HCT116 (cell line): ENCODE results near the gene VCPKMT. TPM values are rescaled to one million over a fixed set of nuclear protein-coding genes. Genes with fewer than 3 reads are reported as not detected.

Experiments used
- ATAC-seq: fragments of 200-7000 bp; cut with Tn5 transposase; 2 replicates; pipeline ENCODE4 v1.9.1; 2020; ENCODE audit warnings: mild to moderate bottlenecking, moderate library complexity
- BruUV-seq: library from RNA; stranded (reverse); fragments of 400-500 nt; replicated peaks from 2 replicates; lab custom pipeline; 2021; lab: Mats Ljungman, UMichigan
- CTCF ChIA-PET: fragments of 300-600 bp; sonication (Branson Sonifier 250); formaldehyde crosslinking; loops from one replicate; lab custom pipeline; 2021; ENCODE audit warnings: antibody characterized with exemption; lab: Charles Lee
- POLR2A ChIA-PET: fragments of 300-600, 350-600 bp; sonication (Branson Sonifier 250); formaldehyde crosslinking; loops from one replicate; lab custom pipeline; 2021; ENCODE audit warnings: antibody characterized with exemption; lab: Charles Lee
- RAD21 ChIA-PET, 2 experiments: fragments of 300-600 bp; sonication (Branson Sonifier 250); formaldehyde crosslinking; loops; one replicate each; lab custom pipeline; 2023; ENCODE audit warnings: low total read pairs in 2 of 2; ENCODE audit not compliant: uncharacterized antibody in 2 of 2, unreplicated experiment in 2 of 2, low non-redundant PET in 1 of 2; lab: Charles Lee
- DNase-seq: peaks from one replicate; pipeline ENCODE4 v3.0.0-alpha.2; 2010; ENCODE audit warnings: low read depth, low spot score
- H2AFZ ChIP-seq: fragments of 200-600 bp; shearing (Covaris generic), sonication (generic); 2 replicates; pipeline ENCODE4 v1.6.1; 2017; ENCODE audit warnings: low read depth, mixed run types, mixed read lengths, antibody characterized with exemption, low read length; ENCODE audit not compliant: poor library complexity, severe bottlenecking
- H3K27ac ChIP-seq: 2 replicates; pipeline ENCODE4 v1.5.1; 2012; ENCODE audit warnings: low read depth, low read length
- H3K27me3 ChIP-seq: fragments of 200-600 bp; sonication (generic); 2 replicates; pipeline ENCODE4 v1.6.1; 2016; ENCODE audit warnings: mixed run types, low read length, mixed read lengths; ENCODE audit not compliant: insufficient read depth
- H3K36me3 ChIP-seq, 2 experiments: fragments of 200-500 bp in 1 of 2; fragments of 200-600 bp in 1 of 2; sonication (Bioruptor generic) in 1 of 2; sonication (generic) in 1 of 2; 2 replicates each; pipeline versions ENCODE4 v1.5.1 to v1.6.1; 2014 to 2016; ENCODE audit warnings: low read length in 2 of 2, inconsistent platforms in 1 of 2, mixed read lengths in 1 of 2, mixed run types in 1 of 2; ENCODE audit not compliant: insufficient read depth in 2 of 2, control insufficient read depth in 1 of 2
- H3K4me1 ChIP-seq, 2 experiments: fragments of 200-600 bp in 1 of 2; sonication (generic) in 1 of 2; 2 replicates each; pipeline versions ENCODE4 v1.5.1 to v1.6.1; 2012 to 2017; ENCODE audit warnings: low read length in 2 of 2, inconsistent platforms in 1 of 2, mild to moderate bottlenecking in 1 of 2, mixed read lengths in 1 of 2, mixed run types in 1 of 2, moderate library complexity in 1 of 2; ENCODE audit not compliant: insufficient read depth in 2 of 2, control insufficient read depth in 1 of 2
- H3K4me2 ChIP-seq: fragments of 200-600 bp; sonication (generic); 2 replicates; pipeline ENCODE4 v1.6.1; 2017; ENCODE audit warnings: mixed run types, low read length, mixed read lengths
- H3K4me3 ChIP-seq, 2 experiments: fragments of 200-600 bp in 1 of 2; sonication (generic) in 1 of 2; replicated peaks in 1 of 2; 2 replicates each; pipeline ENCODE4 v1.5.1; 2011 to 2016; ENCODE audit warnings: low read length in 2 of 2, control low read depth in 1 of 2, low read depth in 1 of 2, mild to moderate bottlenecking in 1 of 2, mixed read lengths in 1 of 2, mixed run types in 1 of 2
- H3K79me2 ChIP-seq: fragments of 200-600 bp; sonication (generic); 2 replicates; pipeline ENCODE4 v1.6.1; 2017; ENCODE audit warnings: mild to moderate bottlenecking, mixed run types, low read length, moderate library complexity, mixed read lengths; ENCODE audit not compliant: insufficient read depth
- H3K9ac ChIP-seq: fragments of 200-600 bp; sonication (generic); 2 replicates; pipeline ENCODE4 v1.6.1; 2016; ENCODE audit warnings: low read length, mixed read lengths
- H3K9me2 ChIP-seq: fragments of 200-600 bp; sonication (generic), shearing (Covaris generic); 2 replicates; pipeline ENCODE4 v1.6.1; 2017; ENCODE audit warnings: mixed run types, mild to moderate bottlenecking, moderate library complexity; ENCODE audit not compliant: insufficient read depth
- H3K9me3 ChIP-seq, 2 experiments: fragments of 200-500 bp in 1 of 2; fragments of 200-600 bp in 1 of 2; sonication (Bioruptor generic) in 1 of 2; sonication (generic) in 1 of 2; 2 replicates each; pipeline ENCODE4 v1.6.1; 2014 to 2017; ENCODE audit warnings: low read length in 2 of 2, mixed read lengths in 2 of 2, inconsistent platforms in 1 of 2, low read depth in 1 of 2, mild to moderate bottlenecking in 1 of 2, mixed run types in 1 of 2, moderate library complexity in 1 of 2; ENCODE audit not compliant: control insufficient read depth in 1 of 2, insufficient read depth in 1 of 2
- H4K20me1 ChIP-seq: fragments of 200-600 bp; sonication (generic), shearing (Covaris generic); 2 replicates; pipeline ENCODE4 v1.6.1; 2017; ENCODE audit warnings: mixed run types, mild to moderate bottlenecking, moderate library complexity; ENCODE audit not compliant: insufficient read depth
- ATF3 ChIP-seq: IDR thresholded peaks from 2 replicates; pipeline ENCODE4 v1.6.1; 2012
- CBX3 ChIP-seq: IDR thresholded peaks from 2 replicates; pipeline ENCODE4 v1.6.1; 2012; ENCODE audit warnings: low read depth
- CEBPB ChIP-seq: IDR thresholded peaks from 2 replicates; pipeline ENCODE4 v1.6.1; 2012; ENCODE audit warnings: low read depth
- EGR1 ChIP-seq: IDR thresholded peaks from 2 replicates; pipeline ENCODE4 v1.6.1; 2012; ENCODE audit warnings: low read depth
- FOSL1 ChIP-seq: IDR thresholded peaks from 2 replicates; pipeline ENCODE4 v1.6.1; 2012; ENCODE audit warnings: low read depth
- MAX ChIP-seq: IDR thresholded peaks from 2 replicates; pipeline ENCODE4 v1.6.1; 2012
- POLR2A ChIP-seq: IDR thresholded peaks from 2 replicates; pipeline ENCODE4 v1.7.0; 2011; ENCODE audit warnings: borderline replicate concordance; ENCODE audit not compliant: insufficient read depth, insufficient read length; ENCODE audit errors: extremely low read depth
- POLR2AphosphoS5 ChIP-seq: IDR thresholded peaks from 2 replicates; pipeline ENCODE4 v1.6.1; 2011; ENCODE audit warnings: mild to moderate bottlenecking, low read depth, low read length, moderate library complexity
- SIN3A ChIP-seq: IDR thresholded peaks from 2 replicates; pipeline ENCODE4 v1.6.1; 2012; ENCODE audit warnings: low read depth
- SP1 ChIP-seq: IDR thresholded peaks from 2 replicates; pipeline ENCODE4 v1.6.1; 2012; ENCODE audit warnings: low read depth
- YY1 ChIP-seq: IDR thresholded peaks from 2 replicates; pipeline ENCODE4 v1.6.1; 2011; ENCODE audit warnings: low read length, low read depth, moderate library complexity, mild to moderate bottlenecking; ENCODE audit not compliant: insufficient replicate concordance; ENCODE audit errors: extremely low read depth
- ZFX ChIP-seq: fragments of 450-650 bp; IDR thresholded peaks from 2 replicates; pipeline ENCODE4 v1.6.1; 2017
- ZNF274 ChIP-seq: fragments of 200-500 bp; sonication (Bioruptor generic); IDR thresholded peaks from 2 replicates; pipeline ENCODE4 v1.6.1; 2014; ENCODE audit warnings: mild to moderate bottlenecking, low read depth, low read length, inconsistent platforms
- intact Hi-C: fragments of 100-400 bp; cut with micrococcal nuclease; formaldehyde crosslinking; loops from 2 replicates; pipeline ENCODE4 v1.10.0; 2022
- total RNA-seq: library from RNA; stranded (reverse); gene quantifications from one replicate; pipeline ENCODE4 v1.2.1, GENCODE V29; 2021; ENCODE audit not compliant: unreplicated experiment
- TF ChIP-seq, protein P1 (sequence below), 3 experiments: fragments of 200-600 bp in 1 of 3; sonication (generic) in 1 of 3; IDR thresholded peaks in 2 of 3; conservative IDR thresholded peaks in 1 of 3; 2 replicates each; pipeline ENCODE4 v1.5.1; 2012 to 2017; ENCODE audit warnings: low read depth in 2 of 3, low read length in 2 of 3, antibody characterized with exemption in 1 of 3, borderline replicate concordance in 1 of 3, control low read depth in 1 of 3, mild to moderate bottlenecking in 1 of 3, mixed read lengths in 1 of 3, mixed run types in 1 of 3, moderate library complexity in 1 of 3; ENCODE audit not compliant: insufficient read depth in 1 of 3
- TF ChIP-seq, protein P2 (sequence below): IDR thresholded peaks from 2 replicates; pipeline ENCODE4 v1.6.1; 2012; ENCODE audit warnings: low read depth

The VCPKMT gene
- total RNA-seq, 1 experiment from 2014 or later, result 9.7 TPM

- CTCF ChIA-PET, result no interaction called here
- Histone ChIP-seq H3K27ac (no peak overlapping the region), H3K9me3 (no peaks in the 10 kb centered on the region), H3K27me3 (no peaks in the 10 kb centered on the region), H3K9ac (no peak overlapping the region), H3K4me1 (peaks cover 5 to 13% of the 10 kb centered on the region in 2 experiments; a peak in 3 of 4 replicates), H3K9me2 (no peaks in the 10 kb centered on the region), H4K20me1 (no peaks in the 10 kb centered on the region), H3K4me2 (no peak overlapping the region), H3K4me3 (no peak overlapping the region), H2AFZ (no peak overlapping the region), H3K79me2 (no peaks in the 10 kb centered on the region), H3K36me3 (no peaks in the 10 kb centered on the region)
- DNase-seq (no peak), ATAC-seq (no peak)
- RAD21 ChIA-PET, result no interaction called here
- POLR2A ChIA-PET, result no interaction called here
- no TSS peak for BruUV-seq
- intact Hi-C loops, result no loop called here
- no peak for TF ChIP-seq POLR2AphosphoS5
- no peak for TF ChIP-seq SIN3A
- TF ChIP-seq ZNF274, result no peak
- TF ChIP-seq, protein P1, sequence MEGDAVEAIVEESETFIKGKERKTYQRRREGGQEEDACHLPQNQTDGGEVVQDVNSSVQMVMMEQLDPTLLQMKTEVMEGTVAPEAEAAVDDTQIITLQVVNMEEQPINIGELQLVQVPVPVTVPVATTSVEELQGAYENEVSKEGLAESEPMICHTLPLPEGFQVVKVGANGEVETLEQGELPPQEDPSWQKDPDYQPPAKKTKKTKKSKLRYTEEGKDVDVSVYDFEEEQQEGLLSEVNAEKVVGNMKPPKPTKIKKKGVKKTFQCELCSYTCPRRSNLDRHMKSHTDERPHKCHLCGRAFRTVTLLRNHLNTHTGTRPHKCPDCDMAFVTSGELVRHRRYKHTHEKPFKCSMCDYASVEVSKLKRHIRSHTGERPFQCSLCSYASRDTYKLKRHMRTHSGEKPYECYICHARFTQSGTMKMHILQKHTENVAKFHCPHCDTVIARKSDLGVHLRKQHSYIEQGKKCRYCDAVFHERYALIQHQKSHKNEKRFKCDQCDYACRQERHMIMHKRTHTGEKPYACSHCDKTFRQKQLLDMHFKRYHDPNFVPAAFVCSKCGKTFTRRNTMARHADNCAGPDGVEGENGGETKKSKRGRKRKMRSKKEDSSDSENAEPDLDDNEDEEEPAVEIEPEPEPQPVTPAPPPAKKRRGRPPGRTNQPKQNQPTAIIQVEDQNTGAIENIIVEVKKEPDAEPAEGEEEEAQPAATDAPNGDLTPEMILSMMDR (IDR thresholded peaks at IDR 0.05 in 2 of 3, conservative IDR thresholded peaks at IDR 0.05 in 1 of 3; ENCODE audit: borderline replicate concordance in 1 of 3, insufficient read depth in 1 of 3, low read depth in 2 of 3, low read length in 2 of 3), result no peak
- TF ChIP-seq ZFX, result no peak
- TF ChIP-seq CBX3, result no peak
- TF ChIP-seq MAX, result no peak
- TF ChIP-seq CEBPB, result no peak
- TF ChIP-seq FOSL1, result no peak
- no peak for TF ChIP-seq YY1
- TF ChIP-seq EGR1, result no peak
- no peak for TF ChIP-seq POLR2A
- TF ChIP-seq, protein P2, sequence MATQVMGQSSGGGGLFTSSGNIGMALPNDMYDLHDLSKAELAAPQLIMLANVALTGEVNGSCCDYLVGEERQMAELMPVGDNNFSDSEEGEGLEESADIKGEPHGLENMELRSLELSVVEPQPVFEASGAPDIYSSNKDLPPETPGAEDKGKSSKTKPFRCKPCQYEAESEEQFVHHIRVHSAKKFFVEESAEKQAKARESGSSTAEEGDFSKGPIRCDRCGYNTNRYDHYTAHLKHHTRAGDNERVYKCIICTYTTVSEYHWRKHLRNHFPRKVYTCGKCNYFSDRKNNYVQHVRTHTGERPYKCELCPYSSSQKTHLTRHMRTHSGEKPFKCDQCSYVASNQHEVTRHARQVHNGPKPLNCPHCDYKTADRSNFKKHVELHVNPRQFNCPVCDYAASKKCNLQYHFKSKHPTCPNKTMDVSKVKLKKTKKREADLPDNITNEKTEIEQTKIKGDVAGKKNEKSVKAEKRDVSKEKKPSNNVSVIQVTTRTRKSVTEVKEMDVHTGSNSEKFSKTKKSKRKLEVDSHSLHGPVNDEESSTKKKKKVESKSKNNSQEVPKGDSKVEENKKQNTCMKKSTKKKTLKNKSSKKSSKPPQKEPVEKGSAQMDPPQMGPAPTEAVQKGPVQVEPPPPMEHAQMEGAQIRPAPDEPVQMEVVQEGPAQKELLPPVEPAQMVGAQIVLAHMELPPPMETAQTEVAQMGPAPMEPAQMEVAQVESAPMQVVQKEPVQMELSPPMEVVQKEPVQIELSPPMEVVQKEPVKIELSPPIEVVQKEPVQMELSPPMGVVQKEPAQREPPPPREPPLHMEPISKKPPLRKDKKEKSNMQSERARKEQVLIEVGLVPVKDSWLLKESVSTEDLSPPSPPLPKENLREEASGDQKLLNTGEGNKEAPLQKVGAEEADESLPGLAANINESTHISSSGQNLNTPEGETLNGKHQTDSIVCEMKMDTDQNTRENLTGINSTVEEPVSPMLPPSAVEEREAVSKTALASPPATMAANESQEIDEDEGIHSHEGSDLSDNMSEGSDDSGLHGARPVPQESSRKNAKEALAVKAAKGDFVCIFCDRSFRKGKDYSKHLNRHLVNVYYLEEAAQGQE, result no peak
- no peak for TF ChIP-seq SP1
- TF ChIP-seq ATF3, result no peak
Measured at GRCh38 chr14:50069325-50069724, 47.0 kb downstream of the VCPKMT start.
